NCI-H510A treated with DMSO at 0.1 percent for 48 hours (cell line): Measurements from ENCODE around the gene KCNS1.

Experiments
- DNase-seq: peaks from one replicate; lab custom pipeline; 2025; lab: John Stamatoyannopoulos, UW

The KCNS1 gene

DNA sequence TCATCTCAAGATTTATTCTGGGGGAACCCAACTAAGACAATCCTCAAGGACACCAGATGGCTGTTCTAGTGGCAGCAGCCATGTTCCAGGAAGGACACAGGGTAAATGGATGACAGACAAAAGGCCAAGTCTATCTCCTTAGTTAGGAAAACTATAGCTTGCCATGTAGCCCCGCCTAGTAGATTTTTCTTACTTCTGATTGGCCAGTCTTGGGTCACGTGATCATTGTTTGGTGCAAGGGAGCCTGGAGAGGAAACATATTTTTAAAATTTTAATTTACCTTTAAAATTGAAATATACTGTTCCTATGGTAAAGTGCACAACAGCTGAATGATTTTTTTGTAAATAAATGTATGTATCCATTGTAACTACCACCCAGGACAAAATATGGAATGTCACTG lies 4.4 kb upstream of the KCNS1 start:
- no peak for DNase-seq

DNA sequence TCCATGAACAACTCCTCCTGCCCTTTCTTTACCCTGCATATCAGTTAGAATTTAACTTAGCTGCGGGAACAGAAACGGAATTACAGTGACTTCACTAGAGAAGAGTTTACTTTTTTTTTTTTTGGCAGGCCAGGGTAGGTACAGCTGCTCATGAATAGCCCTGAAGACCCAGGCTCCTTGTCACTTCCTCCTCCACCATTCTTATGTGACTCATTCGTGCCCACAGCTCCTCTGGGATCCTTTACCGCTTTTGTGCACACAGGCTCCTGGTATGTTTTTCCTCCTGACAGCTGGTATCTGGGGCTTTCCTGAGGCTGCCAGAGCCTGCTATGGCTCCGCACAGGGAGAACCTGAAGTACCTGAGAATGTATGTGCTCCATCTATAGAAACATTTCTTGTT lies 3.9 kb upstream of the KCNS1 start:
- no peak for DNase-seq

DNA sequence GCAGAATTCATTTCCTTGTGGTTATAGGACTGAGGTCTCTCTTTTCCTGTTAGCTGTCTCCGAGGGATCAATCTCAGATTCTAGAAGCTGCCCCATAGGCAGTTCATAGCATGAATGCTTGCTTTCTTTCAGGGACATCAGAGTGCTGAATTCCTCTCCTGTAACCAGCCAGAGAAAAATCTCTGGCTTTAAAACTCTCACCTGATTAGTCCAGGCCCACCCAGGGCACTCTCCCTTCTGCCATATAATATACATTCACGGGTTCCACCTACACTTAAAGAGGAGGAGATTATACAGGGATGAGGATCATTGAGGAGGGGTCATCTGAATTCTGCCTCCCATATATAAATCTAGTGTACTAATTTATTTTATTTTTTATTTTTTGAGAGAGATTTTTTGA lies 2.1 kb upstream of the KCNS1 start:
- no peak for DNase-seq

DNA sequence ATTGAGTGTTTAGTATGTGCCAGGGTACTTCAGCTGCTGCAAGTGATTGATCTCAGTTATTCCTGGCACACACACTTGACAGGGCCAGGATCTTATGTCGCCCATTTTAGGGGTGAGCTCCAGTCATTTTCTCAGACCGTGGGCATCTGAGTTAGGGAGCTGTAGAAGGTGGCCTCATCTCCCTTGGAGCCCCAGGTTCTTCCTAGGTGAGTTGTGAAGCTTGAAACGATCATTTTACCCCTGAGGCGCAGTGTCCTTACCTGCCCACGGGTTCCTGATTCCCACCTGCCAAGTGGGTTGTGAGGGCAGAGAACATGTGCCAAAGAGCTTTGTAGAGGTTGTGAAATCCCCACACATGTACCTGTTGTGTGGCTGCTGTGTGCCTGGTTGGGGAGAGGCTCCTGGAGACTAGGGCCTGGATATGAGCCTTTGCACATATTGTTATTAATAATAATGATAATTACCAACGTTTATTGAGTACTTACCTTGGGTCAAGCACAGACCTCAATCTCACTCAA lies 465 bp upstream of the KCNS1 start:
- DNase-seq: no peak

DNA sequence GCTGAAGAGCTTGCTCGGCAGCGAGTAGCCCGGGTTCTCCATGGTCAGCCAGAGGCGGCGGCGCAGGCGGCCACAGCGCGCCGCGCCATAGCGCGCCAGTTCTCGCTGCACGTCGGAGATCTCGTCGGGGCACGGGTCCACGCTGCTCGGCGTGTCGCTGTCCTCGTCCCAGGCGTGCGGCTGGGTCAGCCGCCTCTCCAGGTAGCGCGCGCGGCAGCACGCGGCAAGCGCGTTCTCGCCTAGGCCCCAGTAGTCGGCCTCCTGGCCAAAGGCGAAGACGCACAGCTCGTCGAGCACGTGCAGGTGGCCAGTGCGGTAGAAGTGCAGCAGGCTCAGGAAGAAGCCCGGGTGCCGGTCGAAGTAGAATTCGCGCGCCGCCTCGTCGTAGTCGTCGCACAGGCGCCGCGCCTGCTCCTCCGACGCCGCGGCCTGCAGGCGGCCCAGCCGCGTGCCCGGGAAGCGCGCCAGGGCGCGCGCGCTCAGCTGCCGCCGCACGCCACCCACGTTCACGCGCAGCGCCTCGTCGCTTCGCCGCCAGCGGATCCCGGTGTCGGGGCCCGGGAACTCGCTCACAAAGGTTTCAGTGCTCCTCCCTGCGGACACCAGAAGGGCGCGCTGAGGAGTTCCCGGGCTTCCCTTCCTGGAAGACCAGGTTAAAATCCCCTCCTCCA lies 2.7 kb downstream of the KCNS1 start:
- no peak for DNase-seq

DNA sequence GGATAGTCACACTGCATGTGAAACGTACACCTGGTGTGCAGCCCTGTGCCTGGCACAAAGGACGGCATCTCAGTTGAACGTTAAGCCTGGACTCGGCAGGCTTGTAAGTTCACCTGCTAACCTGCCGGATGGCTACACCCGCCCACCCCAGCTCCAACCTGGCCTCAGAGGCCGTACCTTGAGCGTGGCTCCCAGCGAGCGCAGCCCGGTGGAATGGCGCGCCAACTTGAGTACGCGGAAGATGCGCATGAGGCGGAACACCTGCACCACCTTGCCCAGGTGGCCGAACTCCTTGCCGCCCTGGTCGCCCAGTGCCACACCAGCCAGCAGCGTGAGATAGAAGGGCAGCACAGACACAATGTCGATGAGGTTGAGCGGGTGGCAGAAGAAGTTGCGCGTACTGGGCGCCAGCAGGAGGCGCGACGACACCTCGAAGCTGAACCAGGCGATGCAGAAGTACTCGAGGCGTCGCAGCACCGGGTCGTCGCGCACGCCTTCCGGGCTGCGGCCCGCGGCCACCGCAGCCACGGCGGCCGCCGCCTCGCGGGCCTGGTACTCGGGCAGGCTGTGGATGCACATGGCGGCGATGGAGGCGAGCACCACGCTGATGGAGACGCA lies 3.3 kb downstream of the KCNS1 start:
- no peak for DNase-seq

DNA sequence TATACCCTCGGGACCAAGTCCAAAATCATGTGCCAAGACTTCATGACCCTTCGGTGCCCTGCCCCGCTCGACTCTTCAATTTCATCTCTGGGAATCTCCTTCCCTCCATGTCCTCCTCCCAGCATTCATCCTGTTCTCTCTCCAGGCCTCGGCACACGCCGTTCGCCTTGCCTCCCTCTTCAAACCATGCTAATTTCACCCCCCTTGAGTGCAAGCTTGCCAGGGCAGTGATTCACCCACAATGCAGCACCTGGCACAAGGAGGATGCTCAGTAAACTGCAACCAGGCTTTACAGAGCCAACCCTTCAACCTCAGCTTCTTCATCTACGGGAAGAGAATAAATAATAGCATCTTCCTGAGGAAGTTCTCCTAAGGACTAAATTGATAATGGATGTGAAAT lies 4.1 kb downstream of the KCNS1 start:
- DNase-seq: no peak

DNA sequence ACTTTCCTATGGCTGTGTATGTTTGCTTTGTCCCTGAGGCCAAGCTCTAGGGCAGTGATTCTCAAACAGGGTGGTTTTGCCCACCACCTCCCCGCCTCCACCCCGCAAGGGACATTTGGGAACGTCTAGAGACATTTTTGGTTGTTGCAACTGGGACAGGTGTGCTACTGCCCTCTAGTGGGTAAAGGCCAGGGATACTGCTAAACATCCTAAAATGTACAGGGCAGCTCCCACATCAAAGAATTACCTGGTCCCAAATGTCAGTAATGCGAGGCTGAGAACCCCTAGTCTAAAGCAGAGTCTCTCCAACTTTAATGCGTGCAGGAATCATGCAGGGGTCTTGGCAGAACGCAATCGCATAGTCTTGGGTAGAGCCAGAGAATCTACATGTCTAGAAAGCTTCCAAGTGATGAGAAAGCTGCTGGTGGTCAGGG lies 5.1 kb downstream of the KCNS1 start:
- peak; percentile 28 for DNase-seq

DNA sequence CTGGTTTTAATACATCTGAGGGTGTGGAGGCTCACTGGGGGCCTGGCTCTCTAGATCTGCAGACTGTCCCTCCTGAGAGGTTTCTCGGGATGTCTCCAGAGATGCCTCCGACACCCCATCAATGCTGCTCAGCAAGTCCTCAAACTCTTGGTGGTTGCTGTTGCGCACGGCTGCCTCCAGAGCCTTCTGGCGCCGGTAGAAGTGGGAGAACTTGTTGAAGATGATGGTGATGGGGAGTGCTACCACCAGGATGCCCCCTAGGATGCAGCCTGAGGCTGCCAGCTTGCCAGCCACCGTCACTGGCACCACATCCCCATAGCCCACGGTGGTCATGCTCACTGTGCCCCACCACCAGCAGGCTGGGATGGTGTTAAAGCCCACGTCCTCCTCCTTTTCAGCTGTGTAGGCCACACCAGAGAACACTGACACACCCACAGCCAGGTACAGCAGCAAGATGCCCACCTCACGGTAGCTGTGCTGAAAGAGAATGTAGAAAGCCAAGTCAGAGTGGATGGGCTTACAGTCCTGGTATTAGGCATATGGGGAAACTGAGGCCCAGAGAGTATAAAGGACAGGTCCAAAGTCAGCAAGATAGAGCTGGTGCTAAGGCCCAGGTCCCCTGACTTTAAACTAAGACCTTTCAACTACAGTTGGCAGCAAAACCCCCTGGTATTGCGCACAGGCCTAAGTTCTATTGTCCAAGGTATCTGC lies 5.9 kb downstream of the KCNS1 start:
- DNase-seq: no peak

DNA sequence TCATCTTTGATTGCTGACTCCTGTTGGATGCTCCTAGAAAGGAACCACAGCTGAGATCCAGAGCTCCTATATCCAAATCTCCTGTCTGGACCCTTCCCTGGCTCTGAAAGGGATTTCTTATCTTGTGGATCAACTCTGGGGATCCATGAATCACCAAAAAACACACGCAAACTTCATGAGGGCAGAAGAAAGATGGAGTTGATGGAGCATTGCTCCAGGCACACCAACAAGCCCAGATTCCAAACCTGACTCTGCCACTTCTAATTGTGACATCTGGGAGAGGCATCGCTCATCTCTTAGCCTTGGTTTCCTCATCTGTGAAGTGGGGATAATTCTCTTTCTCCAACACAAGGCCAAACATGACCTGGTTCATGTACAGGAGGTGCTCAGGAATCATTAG lies 6.7 kb downstream of the KCNS1 start:
- DNase-seq: no peak

DNA sequence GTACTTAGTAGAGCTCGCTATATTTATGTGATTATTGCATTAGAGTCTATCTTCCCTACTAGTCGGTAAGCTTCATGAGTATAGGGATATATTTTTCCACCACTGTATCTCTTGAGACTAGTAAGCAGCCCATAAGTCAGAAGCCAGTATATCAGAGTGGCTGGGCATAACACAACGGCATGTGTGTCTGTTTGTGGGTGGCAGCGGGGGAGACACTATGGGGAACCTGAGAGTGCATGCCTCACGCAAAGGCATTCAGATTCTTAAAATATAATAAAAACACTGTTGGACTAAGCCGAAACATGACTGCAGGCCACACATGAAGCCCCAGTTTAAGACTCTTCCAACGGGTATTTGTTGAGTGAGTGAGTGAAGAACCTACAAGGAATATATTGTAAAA lies 8.0 kb downstream of the KCNS1 start:
- no peak for DNase-seq

DNA sequence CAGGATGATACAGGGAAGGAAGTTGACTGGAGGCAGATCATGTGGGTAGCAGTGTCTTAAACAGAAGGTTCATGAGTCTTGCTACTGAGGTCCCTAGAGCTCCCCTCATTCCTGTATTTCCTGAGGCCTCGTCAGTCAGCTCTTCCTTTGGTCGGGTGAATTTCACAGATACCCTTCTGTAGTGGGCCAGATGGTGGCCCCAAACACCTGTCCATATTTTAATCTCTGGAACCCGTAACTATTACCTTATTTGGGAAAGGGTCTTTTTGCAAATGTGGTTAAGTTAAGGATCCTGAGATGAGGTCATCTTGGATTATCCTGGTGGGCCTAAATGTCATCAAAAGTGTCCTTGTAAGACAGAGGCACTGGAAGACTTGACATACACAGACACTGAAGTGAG lies 9.6 kb downstream of the KCNS1 start:
- DNase-seq: no peak

DNA sequence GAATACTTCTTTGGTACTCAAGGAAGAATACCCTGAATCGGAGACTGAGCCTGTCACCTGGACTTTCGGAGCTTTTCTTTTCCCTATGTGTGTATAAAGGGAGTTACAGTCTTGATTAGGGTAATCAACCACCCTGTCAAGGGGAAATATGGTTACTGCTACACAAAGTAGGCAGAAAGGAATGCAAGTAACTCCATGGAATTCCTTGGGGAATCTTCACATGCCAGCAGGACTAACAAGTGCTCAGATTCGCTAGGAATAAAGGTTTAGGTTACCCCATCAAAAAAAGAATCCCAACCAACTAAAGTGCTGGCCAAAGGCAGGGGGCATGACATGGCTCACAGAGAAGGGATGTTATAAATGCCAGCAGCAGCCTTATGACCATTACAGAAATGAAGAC lies 10.4 kb downstream of the KCNS1 start:
- DNase-seq: no peak

DNA sequence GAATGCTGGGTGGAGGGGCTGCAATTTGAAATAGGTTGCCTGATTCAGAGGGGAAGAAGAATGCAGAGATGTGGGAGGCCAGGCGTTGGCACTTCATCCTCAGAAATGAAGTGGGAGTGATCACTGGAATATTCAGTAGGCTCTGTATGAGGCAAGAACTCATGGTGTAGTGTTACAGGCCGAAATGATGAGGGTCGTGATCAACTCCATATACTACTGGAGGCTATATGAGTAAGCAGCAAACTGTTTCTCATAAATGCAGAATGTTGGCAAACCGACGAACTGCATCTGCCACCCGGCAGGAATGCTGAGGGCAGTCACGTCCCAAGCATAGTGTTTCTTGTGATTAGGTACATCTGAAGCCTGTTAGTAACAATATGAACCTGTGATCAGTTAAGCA lies 12.7 kb downstream of the KCNS1 start:
- no peak for DNase-seq

DNA sequence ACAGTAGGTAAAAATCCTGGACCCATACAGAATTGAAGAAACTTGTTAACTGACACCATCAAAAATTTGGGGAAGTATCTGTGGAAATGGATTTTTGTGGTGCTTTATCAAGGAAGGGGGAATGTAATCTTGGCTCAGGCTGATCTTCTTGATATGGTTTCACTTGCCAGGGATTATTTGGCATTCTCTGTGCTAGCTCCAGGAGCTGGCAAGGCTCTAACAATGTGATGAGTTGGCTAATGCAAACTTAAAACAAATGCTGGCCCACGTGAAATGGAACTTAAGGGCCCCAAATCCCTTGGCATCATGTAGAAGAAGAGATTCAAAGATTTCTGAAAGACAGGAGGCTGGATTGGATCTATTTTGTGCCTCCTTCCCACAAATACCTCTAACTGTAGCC lies 13.1 kb downstream of the KCNS1 start:
- DNase-seq: no peak

DNA sequence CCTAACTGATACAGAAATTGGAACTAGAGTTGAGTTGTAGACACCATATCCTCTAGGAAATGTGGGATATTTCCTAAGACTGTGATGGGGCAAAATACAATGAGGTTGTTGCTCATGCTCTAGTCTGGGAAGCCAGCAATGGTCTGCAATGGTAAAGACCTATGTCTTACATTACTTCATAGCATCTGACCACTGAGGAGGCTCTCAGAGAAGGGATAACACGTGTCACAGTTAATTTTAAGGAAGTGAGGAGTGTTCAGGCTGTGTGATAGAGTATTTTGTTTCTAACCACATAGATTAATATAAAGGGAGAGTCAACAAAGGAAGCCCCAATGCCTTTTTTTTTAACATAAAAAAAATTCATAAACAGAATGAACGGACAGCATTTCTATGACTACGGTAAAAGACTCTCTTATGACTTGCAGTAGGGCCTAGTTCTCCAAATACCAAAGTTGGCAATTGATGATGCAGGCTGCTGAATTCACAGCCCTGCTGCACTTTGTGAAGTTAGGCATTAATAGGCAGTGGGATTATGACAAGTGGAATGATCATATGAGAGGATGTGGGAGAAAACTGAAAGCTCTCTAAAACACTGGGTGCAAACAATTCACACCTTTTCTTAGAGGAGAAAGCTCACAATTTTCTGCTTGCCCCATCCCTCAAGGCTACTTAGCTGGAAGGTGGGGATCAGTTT lies 13.7 kb downstream of the KCNS1 start:
- no peak for DNase-seq

DNA sequence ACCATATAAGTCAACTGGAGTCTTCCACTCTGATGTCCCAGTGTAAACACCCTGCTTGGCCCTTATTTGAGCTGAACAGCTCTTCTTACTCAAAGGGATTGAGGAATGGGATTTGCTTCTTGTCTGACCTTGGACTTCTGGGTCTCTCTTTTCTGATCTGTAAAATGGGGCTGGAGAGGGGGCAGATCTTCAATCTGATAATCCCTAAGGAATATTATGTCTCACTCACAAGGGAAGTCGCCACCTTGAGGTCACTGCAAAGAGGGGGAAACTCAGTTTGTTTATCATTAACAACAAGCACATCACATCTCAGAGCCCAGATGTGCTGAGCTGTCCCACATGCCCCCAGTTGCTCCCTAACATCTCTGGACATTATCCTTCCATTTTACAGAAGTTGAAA lies 15.1 kb downstream of the KCNS1 start:
- no peak for DNase-seq

DNA sequence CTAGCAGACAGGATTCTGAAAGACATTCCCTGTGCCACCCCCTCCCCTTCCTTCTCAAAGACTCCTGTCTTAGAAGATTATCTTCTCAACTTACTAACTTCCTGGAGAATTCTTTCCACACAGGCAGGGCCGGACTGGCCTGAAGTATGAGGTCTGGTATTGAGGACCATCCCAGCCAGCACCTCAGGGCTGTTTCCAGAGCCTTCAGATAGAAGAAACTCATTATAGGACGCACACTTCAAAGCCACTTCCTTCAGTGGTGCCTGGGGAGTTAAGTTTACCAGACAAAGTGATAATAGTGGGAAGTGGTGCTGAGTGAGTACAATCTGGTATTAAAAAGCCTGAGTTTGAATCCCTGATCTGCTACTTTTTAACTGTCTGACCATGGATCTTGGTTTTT lies 15.6 kb downstream of the KCNS1 start:
- no peak for DNase-seq

DNA sequence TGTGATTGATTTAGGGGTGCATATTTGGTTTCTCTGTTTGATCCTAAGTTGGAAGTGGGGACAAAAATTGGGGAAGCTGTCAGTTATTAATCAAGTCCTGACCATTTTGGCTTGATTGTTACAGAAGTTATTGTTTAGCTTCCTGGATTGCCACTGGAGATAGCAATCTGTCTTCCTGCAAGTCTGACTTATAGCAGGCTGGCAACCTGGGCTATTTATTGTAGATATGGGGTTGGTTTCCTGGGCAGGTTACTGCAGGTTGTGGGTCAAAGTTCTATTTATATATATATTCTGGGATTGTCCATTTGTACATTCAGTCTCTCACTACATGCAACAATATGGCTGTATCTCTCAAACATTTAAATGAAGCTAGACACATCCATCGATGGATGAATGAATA lies 17.8 kb downstream of the KCNS1 start:
- DNase-seq: no peak

DNA sequence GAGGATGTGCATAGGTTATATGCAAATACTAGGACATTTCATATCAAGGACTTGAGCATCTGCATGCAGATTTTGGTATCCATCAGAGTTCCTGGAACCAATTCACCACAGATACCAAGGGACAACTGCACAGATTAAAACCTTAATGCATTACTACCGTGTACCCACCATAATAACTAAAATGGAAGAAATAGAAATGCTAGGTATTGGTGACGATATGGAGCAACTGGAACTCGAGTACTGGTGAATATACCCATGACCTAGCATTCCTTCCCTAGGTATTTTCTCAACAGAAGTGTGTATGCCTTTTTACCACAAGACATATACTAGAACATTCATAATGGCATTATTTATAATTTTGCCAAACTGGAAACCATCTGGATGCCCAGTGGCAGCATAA lies 18.5 kb downstream of the KCNS1 start:
- no peak for DNase-seq

DNA sequence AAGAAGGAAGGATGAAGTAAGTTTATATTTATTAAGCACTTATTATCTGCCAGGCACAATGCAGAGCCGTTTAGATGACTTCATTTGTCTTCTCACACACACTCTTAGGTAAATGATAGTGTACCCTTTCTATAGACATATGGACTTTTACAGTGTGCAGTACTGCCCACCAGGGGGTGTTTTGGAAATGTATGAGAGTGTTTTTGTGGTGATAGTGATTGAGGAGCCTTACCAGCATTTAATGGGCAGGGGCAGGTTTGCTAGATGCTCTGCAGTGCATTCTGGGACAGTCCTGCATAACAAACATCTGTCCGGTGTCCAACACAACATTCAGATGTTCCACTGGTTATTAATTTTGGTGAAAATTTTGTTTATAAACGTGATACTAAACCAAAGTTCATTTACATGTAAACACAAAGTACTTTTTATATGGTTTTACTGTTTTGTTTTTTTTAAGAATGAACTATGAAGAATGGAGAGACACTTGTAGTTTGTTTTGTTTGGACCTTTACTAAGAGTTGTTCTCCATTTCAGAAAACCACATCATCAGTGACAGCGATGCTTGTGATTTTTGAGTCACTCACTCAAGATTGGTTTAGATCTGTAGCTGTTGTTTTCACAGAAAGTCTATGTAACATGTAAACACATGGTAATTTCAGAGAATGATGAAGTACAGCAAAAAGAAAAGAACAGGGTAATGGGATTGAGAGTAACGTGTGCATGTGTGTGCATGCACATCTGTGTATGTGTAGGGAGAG lies 19.9 kb downstream of the KCNS1 start:
- no peak for DNase-seq

DNA sequence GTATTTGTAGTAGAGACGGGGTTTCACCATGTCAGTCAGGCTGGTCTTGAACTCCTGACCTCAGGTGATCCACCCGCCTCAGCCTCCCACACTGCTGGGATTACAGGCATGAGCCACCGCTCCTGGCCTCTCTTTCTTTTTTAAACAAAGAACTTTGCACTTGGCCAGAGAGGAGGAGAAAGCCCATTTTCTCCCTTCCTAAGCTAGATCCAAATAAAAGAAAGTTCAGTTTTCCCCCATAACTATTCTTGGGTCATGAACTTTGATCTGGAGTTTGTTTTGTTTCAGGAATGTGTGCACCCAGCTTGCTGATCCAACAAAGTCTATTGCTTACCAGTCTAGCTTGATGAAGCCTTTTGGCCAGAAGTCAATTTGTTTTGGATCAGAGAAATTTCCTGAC lies 23.4 kb downstream of the KCNS1 start:
- DNase-seq: no peak
